ENCODE measurements around the gene ANKFN1. TPM values are rescaled to one million over a fixed set of nuclear protein-coding genes. Genes with fewer than 3 reads are reported as not detected.

ANKFN1 gene
- total RNA-seq, 1 donor from 2014 or later, result not detected

GRCh38 chr17:56499799-56500388 is 346.6 kb downstream of the ANKFN1 start:
- no peak for DNase-seq (ENCODE audit: low spot score)
- no peaks in the 10 kb centered on the region for H3K4me1 Mint-ChIP-seq (ENCODE audit: low read depth)

GRCh38 chr17:56502120-56502654 is 348.9 kb downstream of the ANKFN1 start:
- Mint-ChIP-seq H3K36me3 (ENCODE audit: low read depth) (no peaks in the 10 kb centered on the region), H3K4me3 (no peak overlapping the region), H3K9me3 (no peaks in the 10 kb centered on the region), H3K4me1 (ENCODE audit: low read depth) (no peaks in the 10 kb centered on the region), H3K27me3 (ENCODE audit: insufficient read depth) (no peaks in the 10 kb centered on the region), H3K27ac (no peak overlapping the region)
- intact Hi-C loops (cut with micrococcal nuclease), result no loop called here
- no peak for DNase-seq (ENCODE audit: low spot score)

More at GRCh38 chr17:56499799-56500388, 346.6 kb downstream of the ANKFN1 start:
- H3K36me3 Mint-ChIP-seq (ENCODE audit: low read depth), result no peaks in the 10 kb centered on the region
- no peaks in the 10 kb centered on the region for H3K9me3 Mint-ChIP-seq
- no peaks in the 10 kb centered on the region for H3K27me3 Mint-ChIP-seq (ENCODE audit: insufficient read depth)
- H3K4me3 Mint-ChIP-seq, result no peak overlapping the region
- no peak overlapping the region for H3K27ac Mint-ChIP-seq
- intact Hi-C loops (cut with micrococcal nuclease), result loop anchor here (1.0 kb wide), 1 partner anchor 216 kb away; no protein-coding TSS in a partner anchor

- DNase-seq (ENCODE audit: low spot score), result no peak
- Mint-ChIP-seq H3K4me1 (ENCODE audit: low read depth) (no peaks in the 10 kb centered on the region), H3K27ac (no peak overlapping the region), H3K4me3 (no peak overlapping the region), H3K36me3 (ENCODE audit: low read depth) (no peaks in the 10 kb centered on the region), H3K9me3 (no peaks in the 10 kb centered on the region), H3K27me3 (ENCODE audit: insufficient read depth) (peaks cover 4% of the 10 kb centered on the region)
- intact Hi-C loops (cut with micrococcal nuclease), result no loop called here
Measured at GRCh38 chr17:56505154-56505756, 352.0 kb downstream of the ANKFN1 start.

- H3K9me3 Mint-ChIP-seq, result no peaks in the 10 kb centered on the region
Measured at GRCh38 chr17:56506349-56506748, 353.1 kb downstream of the ANKFN1 start.

GRCh38 chr17:56510554-56511342 is 357.5 kb downstream of the ANKFN1 start:
- no peak for DNase-seq (ENCODE audit: low spot score)
- no peaks in the 10 kb centered on the region for H3K36me3 Mint-ChIP-seq (ENCODE audit: low read depth)

More at GRCh38 chr17:56506349-56506748, 353.1 kb downstream of the ANKFN1 start:
- H3K4me1 Mint-ChIP-seq (ENCODE audit: low read depth), result no peaks in the 10 kb centered on the region
- peaks cover 4% of the 10 kb centered on the region for H3K27me3 Mint-ChIP-seq (ENCODE audit: insufficient read depth)
- no peak overlapping the region for H3K27ac Mint-ChIP-seq
- intact Hi-C loops (cut with micrococcal nuclease), result no loop called here
- no peak overlapping the region for H3K4me3 Mint-ChIP-seq
- no peak for DNase-seq (ENCODE audit: low spot score)
- no peaks in the 10 kb centered on the region for H3K36me3 Mint-ChIP-seq (ENCODE audit: low read depth)

GRCh38 chr17:56514264-56514663 is 361.0 kb downstream of the ANKFN1 start:
- H3K4me3 Mint-ChIP-seq, result no peak overlapping the region
- no peaks in the 10 kb centered on the region for H3K36me3 Mint-ChIP-seq (ENCODE audit: low read depth)
- H3K27ac Mint-ChIP-seq, result no peak overlapping the region
- no peaks in the 10 kb centered on the region for H3K4me1 Mint-ChIP-seq (ENCODE audit: low read depth)
- DNase-seq (ENCODE audit: low spot score), result no peak
- no peaks in the 10 kb centered on the region for H3K9me3 Mint-ChIP-seq
- H3K27me3 Mint-ChIP-seq (ENCODE audit: insufficient read depth), result peaks cover 9% of the 10 kb centered on the region
- intact Hi-C loops (cut with micrococcal nuclease), result no loop called here

More at GRCh38 chr17:56510554-56511342, 357.5 kb downstream of the ANKFN1 start:
- H3K9me3 Mint-ChIP-seq, result no peaks in the 10 kb centered on the region
- peaks cover 8% of the 10 kb centered on the region for H3K27me3 Mint-ChIP-seq (ENCODE audit: insufficient read depth)
- no peak overlapping the region for H3K27ac Mint-ChIP-seq
- no peak overlapping the region for H3K4me3 Mint-ChIP-seq
- H3K4me1 Mint-ChIP-seq (ENCODE audit: low read depth), result no peaks in the 10 kb centered on the region
- intact Hi-C loops (cut with micrococcal nuclease), result no loop called here

GRCh38 chr17:56514899-56515298 is 361.6 kb downstream of the ANKFN1 start:
- Mint-ChIP-seq H3K27ac (no peak overlapping the region), H3K4me1 (ENCODE audit: low read depth) (no peaks in the 10 kb centered on the region), H3K27me3 (ENCODE audit: insufficient read depth) (peaks cover 9% of the 10 kb centered on the region), H3K9me3 (no peaks in the 10 kb centered on the region), H3K4me3 (no peak overlapping the region), H3K36me3 (ENCODE audit: low read depth) (no peaks in the 10 kb centered on the region)
- no peak for DNase-seq (ENCODE audit: low spot score)
- intact Hi-C loops (cut with micrococcal nuclease), result no loop called here

- no peak for DNase-seq (ENCODE audit: low spot score)
- no peak overlapping the region for H3K4me3 Mint-ChIP-seq
- H3K9me3 Mint-ChIP-seq, result peaks cover 7% of the 10 kb centered on the region
- H3K36me3 Mint-ChIP-seq (ENCODE audit: low read depth), result no peaks in the 10 kb centered on the region
- no peak overlapping the region for H3K27ac Mint-ChIP-seq
- intact Hi-C loops (cut with micrococcal nuclease), result no loop called here
- H3K27me3 Mint-ChIP-seq (ENCODE audit: insufficient read depth), result peaks cover 12% of the 10 kb centered on the region
- no peaks in the 10 kb centered on the region for H3K4me1 Mint-ChIP-seq (ENCODE audit: low read depth)
Measured at GRCh38 chr17:56521414-56522141, 368.3 kb downstream of the ANKFN1 start.

GRCh38 chr17:56523042-56523441 is 369.8 kb downstream of the ANKFN1 start:
- intact Hi-C loops (cut with micrococcal nuclease), result no loop called here
- Mint-ChIP-seq H3K27ac (no peak overlapping the region), H3K36me3 (ENCODE audit: low read depth) (no peaks in the 10 kb centered on the region), H3K27me3 (ENCODE audit: insufficient read depth) (peaks cover 12% of the 10 kb centered on the region), H3K4me3 (no peak overlapping the region), H3K9me3 (peaks cover 7% of the 10 kb centered on the region), H3K4me1 (ENCODE audit: low read depth) (no peaks in the 10 kb centered on the region)
- no peak for DNase-seq (ENCODE audit: low spot score)

GRCh38 chr17:56528696-56529095 is 375.4 kb downstream of the ANKFN1 start:
- intact Hi-C loops (cut with micrococcal nuclease), result no loop called here
- H3K4me1 Mint-ChIP-seq (ENCODE audit: low read depth), result no peaks in the 10 kb centered on the region
- peaks cover 2% of the 10 kb centered on the region for H3K9me3 Mint-ChIP-seq
- peaks cover 3% of the 10 kb centered on the region for H3K27me3 Mint-ChIP-seq (ENCODE audit: insufficient read depth)
- no peak for DNase-seq (ENCODE audit: low spot score)
- no peak overlapping the region for H3K27ac Mint-ChIP-seq
- no peaks in the 10 kb centered on the region for H3K36me3 Mint-ChIP-seq (ENCODE audit: low read depth)
- H3K4me3 Mint-ChIP-seq, result no peak overlapping the region

- H3K27me3 Mint-ChIP-seq (ENCODE audit: insufficient read depth), result no peaks in the 10 kb centered on the region
- intact Hi-C loops (cut with micrococcal nuclease), result no loop called here
- H3K36me3 Mint-ChIP-seq (ENCODE audit: low read depth), result no peaks in the 10 kb centered on the region
- no peak overlapping the region for H3K27ac Mint-ChIP-seq
- H3K4me3 Mint-ChIP-seq, result no peak overlapping the region
- no peaks in the 10 kb centered on the region for H3K4me1 Mint-ChIP-seq (ENCODE audit: low read depth)
- H3K9me3 Mint-ChIP-seq, result no peaks in the 10 kb centered on the region
- no peak for DNase-seq (ENCODE audit: low spot score)
Measured at GRCh38 chr17:56532926-56533325, 379.7 kb downstream of the ANKFN1 start.

GRCh38 chr17:56536766-56537165 is 383.5 kb downstream of the ANKFN1 start:
- DNase-seq (ENCODE audit: low spot score), result no peak
- Mint-ChIP-seq H3K4me3 (no peak overlapping the region), H3K36me3 (ENCODE audit: low read depth) (no peaks in the 10 kb centered on the region), H3K27ac (no peak overlapping the region), H3K9me3 (no peaks in the 10 kb centered on the region), H3K27me3 (ENCODE audit: insufficient read depth) (no peaks in the 10 kb centered on the region), H3K4me1 (ENCODE audit: low read depth) (no peaks in the 10 kb centered on the region)
- intact Hi-C loops (cut with micrococcal nuclease), result no loop called here

Data from activated T-helper 1 cell treated with anti-CD3 and anti-CD28 coated beads, Interleukin-12 subunit alpha, Interleukin-12 subunit beta, Interleukin-2, Interleukin-4 antibody, amounts not matched to agents 30 ng/mL and 10 ng/mL and 1 ng/mL, durations not matched to agents 14 hours and 24 hours and 36 hours (primary cell).